ENCODE data around the gene FYCO1.

DNA sequence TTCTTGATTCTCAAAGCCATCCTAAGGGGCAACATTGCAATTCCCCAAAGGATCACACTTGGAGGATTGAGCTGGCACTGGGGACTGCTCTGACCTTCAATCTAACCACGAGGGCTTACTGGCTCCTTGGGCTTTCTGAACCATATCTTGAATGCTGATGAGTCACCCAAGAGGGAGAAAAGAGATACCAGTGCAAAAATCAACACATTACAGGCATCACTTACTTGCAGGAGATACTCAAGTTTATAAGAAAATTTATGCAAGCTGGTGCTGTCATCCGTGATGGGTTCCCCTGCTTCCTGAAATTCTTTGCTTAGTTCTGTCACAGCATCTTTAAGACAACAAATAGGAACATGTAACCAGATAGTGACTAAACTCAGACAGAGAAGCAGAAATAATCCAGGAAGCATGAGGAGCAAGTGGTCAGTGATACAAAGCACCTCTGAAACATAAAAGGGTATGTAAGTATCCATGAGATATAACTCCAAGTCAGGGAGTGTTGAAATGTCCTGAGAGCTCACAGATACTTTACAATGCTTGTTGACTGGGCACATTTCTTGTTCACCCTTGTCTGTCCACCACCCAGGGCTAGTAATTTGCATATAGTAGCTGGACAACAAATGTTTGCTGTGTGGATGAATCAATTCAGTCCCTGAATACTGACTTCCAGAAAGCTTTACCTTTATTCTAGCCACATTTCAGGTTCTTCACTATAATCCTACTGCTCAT lies 14.1 kb downstream of the FYCO1 start:
- TF ChIP-seq POLR2A (IDR thresholded peaks at IDR 0.05; ENCODE audit: low read depth, low read length) (no peak), POLR2AphosphoS5 (IDR thresholded peaks at IDR 0.05; ENCODE audit: low read depth, low read length) (no peak), TAF1 (IDR thresholded peaks at IDR 0.05; ENCODE audit: borderline replicate concordance, low read depth, low read length) (no peak)

All from GM12892 (cell line).